ENCODE data around the gene SHB. TPM values are rescaled to one million over a fixed set of nuclear protein-coding genes. Genes with fewer than 3 reads are reported as not detected.
A peak's percentile ranks its signal among the peaks of the same experiment; 100 is the strongest.

SHB gene
- polyA plus RNA-seq, 4 donors: 8.9 to 22.2 (median 14.0) TPM

DNA sequence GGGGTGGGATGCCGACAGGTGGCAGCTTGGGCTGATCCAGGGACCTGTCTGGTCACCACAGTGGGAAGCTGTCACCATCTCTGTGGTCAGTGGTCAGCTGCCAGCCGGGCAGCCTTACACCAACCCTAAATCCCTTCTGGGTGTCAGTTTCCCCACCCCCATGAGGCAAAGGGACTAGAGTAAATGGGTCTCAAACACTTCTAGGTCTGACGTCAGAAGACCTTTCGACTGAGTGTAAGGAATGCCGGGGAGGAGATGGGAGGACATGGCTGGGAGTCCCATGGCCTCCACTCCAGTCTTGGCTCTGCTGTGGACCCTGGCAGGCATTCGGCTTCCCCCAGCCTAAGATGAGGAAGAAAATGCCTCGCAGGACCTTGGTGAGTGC is 124.8 kb downstream of the SHB start:
- 82 to 90% (median 82%) methylated on average over 7 of the region's 7 CpGs for WGBS, 3 donors
- DNase-seq (no peak), FAIRE-seq (no peak)
- H3K4me1 ChIP-seq (ENCODE audit: control insufficient read depth in 3 of 3, insufficient read depth in 2 of 3, low read depth in 1 of 3, low read length in 2 of 3): peaks cover 0 to 25% (median 0%) of the 10 kb centered on the region in 3 donors
- H3K9me3 ChIP-seq (ENCODE audit: control insufficient read depth in 2 of 2, insufficient read depth in 1 of 2, low read depth in 1 of 2, low read length in 1 of 2): no peaks in the 10 kb centered on the region
- no peak overlapping the region for H3K27ac ChIP-seq (ENCODE audit: low read depth in 1 of 3, low read length in 2 of 3)
- peaks cover 0 to 94% (median 0%) of the 10 kb centered on the region in 3 donors for H3K36me3 ChIP-seq (ENCODE audit: control insufficient read depth in 3 of 3, insufficient read depth in 2 of 3, low read depth in 1 of 3, low read length in 3 of 3)
- no peak overlapping the region for H3K4me3 ChIP-seq (ENCODE audit: low read depth in 1 of 3, low read length in 3 of 3)
- no peaks in the 10 kb centered on the region for H3K27me3 ChIP-seq (ENCODE audit: control insufficient read depth in 3 of 3, insufficient read depth in 3 of 3, low read length in 3 of 3)

GRCh38 chr9:37943345-37944265 is 125.4 kb downstream of the SHB start:
- peaks cover 0 to 30% (median 0%) of the 10 kb centered on the region in 3 donors for H3K4me1 ChIP-seq (ENCODE audit: control insufficient read depth in 3 of 3, insufficient read depth in 2 of 3, low read depth in 1 of 3, low read length in 2 of 3)
- H3K27ac ChIP-seq (ENCODE audit: low read depth in 1 of 3, low read length in 2 of 3): no peak overlapping the region
- H3K36me3 ChIP-seq (ENCODE audit: control insufficient read depth in 3 of 3, insufficient read depth in 2 of 3, low read depth in 1 of 3, low read length in 3 of 3): peaks cover 0 to 96% (median 0%) of the 10 kb centered on the region in 3 donors
- no peaks in the 10 kb centered on the region for H3K27me3 ChIP-seq (ENCODE audit: control insufficient read depth in 3 of 3, insufficient read depth in 3 of 3, low read length in 3 of 3)
- WGBS, 3 donors: 66 to 69% (median 67%) methylated on average over 12 of the region's 12 CpGs
- DNase-seq (no peak), FAIRE-seq (no peak)
- H3K4me3 ChIP-seq (ENCODE audit: low read depth in 1 of 3, low read length in 3 of 3): no peak overlapping the region
- H3K9me3 ChIP-seq (ENCODE audit: control insufficient read depth in 2 of 2, insufficient read depth in 1 of 2, low read depth in 1 of 2, low read length in 1 of 2): no peaks in the 10 kb centered on the region

DNA sequence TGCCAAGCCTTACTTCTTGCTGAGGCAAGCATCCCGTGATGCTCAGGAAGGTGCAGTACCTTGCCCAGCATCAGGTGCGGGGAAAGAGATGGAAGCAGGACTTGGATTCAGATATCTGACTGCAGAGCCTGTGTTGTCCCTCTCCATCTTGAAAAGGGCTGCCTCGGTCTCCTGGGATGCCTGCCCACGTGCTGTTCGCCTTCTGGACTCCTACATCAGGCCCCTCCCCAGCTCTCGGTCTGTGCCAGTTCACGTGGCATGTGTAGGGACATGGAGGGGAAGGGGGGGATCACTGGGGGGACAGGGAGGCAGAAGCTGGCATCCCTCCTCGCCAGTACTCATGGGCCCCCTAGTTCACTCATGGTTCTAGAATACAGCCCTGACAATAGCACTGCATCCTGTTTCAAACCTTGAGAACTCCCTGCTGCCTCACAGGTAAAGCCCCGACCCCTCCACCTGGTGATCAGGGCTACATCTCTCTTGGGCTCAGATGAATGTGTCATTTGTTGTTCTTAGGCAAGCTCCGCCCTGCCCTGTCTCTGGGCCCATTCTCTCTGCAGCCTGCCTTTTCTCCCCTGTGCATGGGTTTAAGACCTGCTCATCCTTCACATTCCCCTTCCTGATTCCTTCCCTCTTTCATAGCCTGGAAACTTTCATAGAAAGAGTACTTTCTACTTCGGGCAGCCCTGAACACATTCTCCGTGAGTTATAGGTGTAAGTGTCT is 126.2 kb downstream of the SHB start:
- Histone ChIP-seq H3K36me3 (ENCODE audit: control insufficient read depth in 3 of 3, insufficient read depth in 2 of 3, low read depth in 1 of 3, low read length in 3 of 3) (peaks cover 0 to 96% (median 0%) of the 10 kb centered on the region in 3 donors), H3K9me3 (ENCODE audit: control insufficient read depth in 2 of 2, insufficient read depth in 1 of 2, low read depth in 1 of 2, low read length in 1 of 2) (no peaks in the 10 kb centered on the region), H3K27ac (ENCODE audit: low read depth in 1 of 3, low read length in 2 of 3) (no peak overlapping the region), H3K4me3 (ENCODE audit: low read depth in 1 of 3, low read length in 3 of 3) (no peak overlapping the region), H3K27me3 (ENCODE audit: control insufficient read depth in 3 of 3, insufficient read depth in 3 of 3, low read length in 3 of 3) (no peaks in the 10 kb centered on the region), H3K4me1 (ENCODE audit: control insufficient read depth in 3 of 3, insufficient read depth in 2 of 3, low read depth in 1 of 3, low read length in 2 of 3) (peaks cover 0 to 32% (median 0%) of the 10 kb centered on the region in 3 donors)
- FAIRE-seq: no peak
- no peak for DNase-seq
- 83 to 90% (median 86%) methylated on average over 12 of the region's 12 CpGs for WGBS, 3 donors

GRCh38 chr9:37941253-37941652 is 127.8 kb downstream of the SHB start:
- H3K4me1 ChIP-seq (ENCODE audit: control insufficient read depth in 3 of 3, insufficient read depth in 2 of 3, low read depth in 1 of 3, low read length in 2 of 3): peaks cover 0 to 42% (median 0%) of the 10 kb centered on the region in 3 donors
- WGBS, 3 donors: 96 to 100% (median 100%) methylated on average over 2 of the region's 2 CpGs
- no peaks in the 10 kb centered on the region for H3K27me3 ChIP-seq (ENCODE audit: control insufficient read depth in 3 of 3, insufficient read depth in 3 of 3, low read length in 3 of 3)
- no peak overlapping the region for H3K4me3 ChIP-seq (ENCODE audit: low read depth in 1 of 3, low read length in 3 of 3)
- DNase-seq (no peak), FAIRE-seq (no peak)
- H3K27ac ChIP-seq (ENCODE audit: low read depth in 1 of 3, low read length in 2 of 3): no peak overlapping the region
- peaks cover 0 to 85% (median 0%) of the 10 kb centered on the region in 3 donors for H3K36me3 ChIP-seq (ENCODE audit: control insufficient read depth in 3 of 3, insufficient read depth in 2 of 3, low read depth in 1 of 3, low read length in 3 of 3)
- no peaks in the 10 kb centered on the region for H3K9me3 ChIP-seq (ENCODE audit: control insufficient read depth in 2 of 2, insufficient read depth in 1 of 2, low read depth in 1 of 2, low read length in 1 of 2)

GRCh38 chr9:37939575-37940095 is 129.4 kb downstream of the SHB start:
- peaks cover 0 to 42% (median 0%) of the 10 kb centered on the region in 3 donors for H3K4me1 ChIP-seq (ENCODE audit: control insufficient read depth in 3 of 3, insufficient read depth in 2 of 3, low read depth in 1 of 3, low read length in 2 of 3)
- FAIRE-seq (no peak), DNase-seq (peak in 1 of 2 donors; percentile 68)
- no peaks in the 10 kb centered on the region for H3K27me3 ChIP-seq (ENCODE audit: control insufficient read depth in 3 of 3, insufficient read depth in 3 of 3, low read length in 3 of 3)
- WGBS, 3 donors: 80 to 86% (median 84%) methylated on average over 6 of the region's 6 CpGs
- H3K27ac ChIP-seq (ENCODE audit: low read depth in 1 of 3, low read length in 2 of 3): peak overlapping the region in 1 of 3 donors; percentile 23
- H3K9me3 ChIP-seq (ENCODE audit: control insufficient read depth in 2 of 2, insufficient read depth in 1 of 2, low read depth in 1 of 2, low read length in 1 of 2): no peaks in the 10 kb centered on the region
- H3K36me3 ChIP-seq (ENCODE audit: control insufficient read depth in 3 of 3, insufficient read depth in 2 of 3, low read depth in 1 of 3, low read length in 3 of 3): peaks cover 0 to 76% (median 0%) of the 10 kb centered on the region in 3 donors
- no peak overlapping the region for H3K4me3 ChIP-seq (ENCODE audit: low read depth in 1 of 3, low read length in 3 of 3)

GRCh38 chr9:37938121-37938891 is 130.7 kb downstream of the SHB start:
- H3K27me3 ChIP-seq (ENCODE audit: control insufficient read depth in 3 of 3, insufficient read depth in 3 of 3, low read length in 3 of 3): no peaks in the 10 kb centered on the region
- peaks cover 0 to 70% (median 0%) of the 10 kb centered on the region in 3 donors for H3K36me3 ChIP-seq (ENCODE audit: control insufficient read depth in 3 of 3, insufficient read depth in 2 of 3, low read depth in 1 of 3, low read length in 3 of 3)
- DNase-seq (no peak), FAIRE-seq (no peak)
- peaks cover 0 to 35% (median 0%) of the 10 kb centered on the region in 3 donors for H3K4me1 ChIP-seq (ENCODE audit: control insufficient read depth in 3 of 3, insufficient read depth in 2 of 3, low read depth in 1 of 3, low read length in 2 of 3)
- H3K4me3 ChIP-seq (ENCODE audit: low read depth in 1 of 3, low read length in 3 of 3): no peak overlapping the region
- H3K9me3 ChIP-seq (ENCODE audit: control insufficient read depth in 2 of 2, insufficient read depth in 1 of 2, low read depth in 1 of 2, low read length in 1 of 2): no peaks in the 10 kb centered on the region
- 70 to 85% (median 82%) methylated on average over 22 of the region's 22 CpGs for WGBS, 3 donors
- H3K27ac ChIP-seq (ENCODE audit: low read depth in 1 of 3, low read length in 2 of 3): no peak overlapping the region

DNA sequence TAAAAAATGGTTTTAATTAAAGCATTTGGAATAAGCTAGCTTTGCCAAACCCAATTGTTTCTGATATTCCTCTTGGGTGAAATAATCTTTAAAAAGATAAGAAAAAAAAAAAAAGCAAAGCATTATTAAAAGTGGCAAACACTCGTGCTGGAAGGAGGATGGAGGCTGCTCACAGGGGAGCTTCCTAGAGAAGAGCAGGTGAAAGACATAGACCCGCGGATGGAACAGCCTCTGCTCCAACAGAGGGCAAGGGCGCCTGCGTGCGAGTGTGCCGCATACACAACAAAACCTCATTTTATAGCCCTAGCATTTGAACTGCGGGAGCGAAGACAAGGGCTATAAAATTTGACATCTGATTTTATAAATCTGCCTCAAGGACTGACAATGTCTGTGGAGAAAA is 131.7 kb downstream of the SHB start:
- H3K27ac ChIP-seq (ENCODE audit: low read depth in 1 of 3, low read length in 2 of 3): peak overlapping the region in 1 of 3 donors; percentile 32
- no peaks in the 10 kb centered on the region for H3K27me3 ChIP-seq (ENCODE audit: control insufficient read depth in 3 of 3, insufficient read depth in 3 of 3, low read length in 3 of 3)
- FAIRE-seq (no peak), DNase-seq (no peak)
- H3K4me3 ChIP-seq (ENCODE audit: low read depth in 1 of 3, low read length in 3 of 3): no peak overlapping the region
- 42 to 78% (median 62%) methylated on average over 9 of the region's 9 CpGs for WGBS, 3 donors
- no peaks in the 10 kb centered on the region for H3K9me3 ChIP-seq (ENCODE audit: control insufficient read depth in 2 of 2, insufficient read depth in 1 of 2, low read depth in 1 of 2, low read length in 1 of 2)
- H3K4me1 ChIP-seq (ENCODE audit: control insufficient read depth in 3 of 3, insufficient read depth in 2 of 3, low read depth in 1 of 3, low read length in 2 of 3): peaks cover 0 to 34% (median 0%) of the 10 kb centered on the region in 3 donors
- H3K36me3 ChIP-seq (ENCODE audit: control insufficient read depth in 3 of 3, insufficient read depth in 2 of 3, low read depth in 1 of 3, low read length in 3 of 3): peaks cover 0 to 68% (median 0%) of the 10 kb centered on the region in 3 donors
